Activated B cell treated with CpG ODN at 0.5 μM for 24 hours (primary cell): Measurements from ENCODE around the gene KIRREL3. TPM values are rescaled to one million over a fixed set of nuclear protein-coding genes. Genes with fewer than 3 reads are reported as not detected.

ENCODE experiments used
- ATAC-seq: fragments of 200-7000 bp; cut with Tn5 transposase; one replicate; pipeline ENCODE4 v1.10.0; 2021; ENCODE audit warnings: low read depth, mild to moderate bottlenecking, moderate library complexity
- CTCF ChIA-PET: fragments of 350-600 bp; sonication (Branson Sonifier 250); formaldehyde crosslinking; loops from one replicate; lab custom pipeline; 2021; ENCODE audit warnings: antibody characterized with exemption; lab: Charles Lee
- POLR2A ChIA-PET: fragments of 350-600 bp; sonication (Branson Sonifier 250); formaldehyde crosslinking; loops from one replicate; lab custom pipeline; 2021; ENCODE audit warnings: antibody characterized with exemption; lab: Charles Lee
- DNase-seq: peaks from one replicate; pipeline ENCODE4 v3.0.0; 2022
- H3K27ac Mint-ChIP-seq: one replicate; pipeline ENCODE4 v1.8.0; 2020; ENCODE audit warnings: mixed read lengths
- H3K27me3 Mint-ChIP-seq: one replicate; pipeline ENCODE4 v1.8.0; 2021; ENCODE audit warnings: mixed read lengths
- H3K36me3 Mint-ChIP-seq: one replicate; pipeline ENCODE4 v1.8.0; 2021; ENCODE audit warnings: low read depth, mixed read lengths
- H3K4me1 Mint-ChIP-seq: one replicate; pipeline ENCODE4 v1.8.0; 2021; ENCODE audit warnings: mixed read lengths
- H3K4me3 Mint-ChIP-seq: one replicate; pipeline ENCODE4 v1.8.0; 2020; ENCODE audit warnings: mild to moderate bottlenecking, mixed read lengths
- H3K9me3 Mint-ChIP-seq: one replicate; pipeline ENCODE4 v1.8.0; 2020; ENCODE audit warnings: mixed read lengths
- intact Hi-C: fragments of 100-400 bp; cut with micrococcal nuclease; formaldehyde crosslinking; loops from one replicate; pipeline ENCODE4 v1.15.1; 2024
- total RNA-seq: library from RNA; stranded (reverse); gene quantifications from 2 replicates; pipeline ENCODE4 v1.2.3, GENCODE V29; 2022
- TF ChIP-seq, protein P1 (sequence below): fragments of 200-600 bp; IDR thresholded peaks from one replicate; pipeline ENCODE4 v1.8.0; 2022; ENCODE audit warnings: antibody characterized with exemption, mild to moderate bottlenecking

The KIRREL3 gene
- total RNA-seq, 1 donor from 2014 or later = not detected

DNA sequence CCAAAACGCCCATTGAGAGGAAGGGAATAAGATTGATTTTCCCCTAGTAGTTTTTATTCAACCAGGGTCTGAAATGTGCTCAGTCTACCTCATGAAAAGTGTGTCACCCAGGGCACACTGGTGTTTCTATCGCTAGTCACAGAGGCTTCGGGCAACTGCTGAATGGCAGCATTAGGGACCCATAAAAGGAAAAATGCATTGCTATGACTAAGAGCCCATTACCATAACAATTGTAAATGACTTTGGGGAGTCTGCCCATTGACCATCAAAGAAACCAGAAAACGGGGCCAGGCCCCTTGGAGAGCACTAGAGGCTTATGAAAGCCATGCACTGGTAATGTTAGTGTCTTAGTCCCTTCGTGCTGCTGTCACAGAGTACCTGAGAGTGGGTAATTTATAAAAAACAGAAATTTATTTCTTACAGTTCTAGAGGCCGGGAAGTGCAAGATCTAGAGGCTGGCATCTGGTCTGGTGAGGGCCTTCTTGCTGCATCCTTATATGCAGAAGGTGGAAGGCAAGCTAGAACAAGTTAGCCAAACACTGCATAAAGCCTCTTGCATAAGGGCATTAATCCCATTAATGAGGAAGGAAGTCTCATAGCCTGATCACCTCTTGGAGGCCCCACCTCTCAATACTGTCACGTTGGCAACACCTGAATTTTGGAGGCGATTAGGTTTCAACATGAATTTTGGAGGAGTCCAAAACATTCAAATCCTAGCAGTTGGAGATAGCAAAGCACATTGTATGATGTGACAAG lies 338.4 kb downstream of the KIRREL3 start:
- Mint-ChIP-seq H3K27me3 (peaks cover 5% of the 10 kb centered on the region), H3K4me1 (no peaks in the 10 kb centered on the region), H3K27ac (no peak overlapping the region), H3K9me3 (no peaks in the 10 kb centered on the region), H3K4me3 (no peak overlapping the region), H3K36me3 (no peaks in the 10 kb centered on the region)
- TF ChIP-seq, protein P1, sequence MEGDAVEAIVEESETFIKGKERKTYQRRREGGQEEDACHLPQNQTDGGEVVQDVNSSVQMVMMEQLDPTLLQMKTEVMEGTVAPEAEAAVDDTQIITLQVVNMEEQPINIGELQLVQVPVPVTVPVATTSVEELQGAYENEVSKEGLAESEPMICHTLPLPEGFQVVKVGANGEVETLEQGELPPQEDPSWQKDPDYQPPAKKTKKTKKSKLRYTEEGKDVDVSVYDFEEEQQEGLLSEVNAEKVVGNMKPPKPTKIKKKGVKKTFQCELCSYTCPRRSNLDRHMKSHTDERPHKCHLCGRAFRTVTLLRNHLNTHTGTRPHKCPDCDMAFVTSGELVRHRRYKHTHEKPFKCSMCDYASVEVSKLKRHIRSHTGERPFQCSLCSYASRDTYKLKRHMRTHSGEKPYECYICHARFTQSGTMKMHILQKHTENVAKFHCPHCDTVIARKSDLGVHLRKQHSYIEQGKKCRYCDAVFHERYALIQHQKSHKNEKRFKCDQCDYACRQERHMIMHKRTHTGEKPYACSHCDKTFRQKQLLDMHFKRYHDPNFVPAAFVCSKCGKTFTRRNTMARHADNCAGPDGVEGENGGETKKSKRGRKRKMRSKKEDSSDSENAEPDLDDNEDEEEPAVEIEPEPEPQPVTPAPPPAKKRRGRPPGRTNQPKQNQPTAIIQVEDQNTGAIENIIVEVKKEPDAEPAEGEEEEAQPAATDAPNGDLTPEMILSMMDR = no peak
- ChIA-PET POLR2A (no interaction called here), CTCF (no interaction called here)
- DNase-seq (no peak), ATAC-seq (no peak)
- intact Hi-C loops = no loop called here

DNA sequence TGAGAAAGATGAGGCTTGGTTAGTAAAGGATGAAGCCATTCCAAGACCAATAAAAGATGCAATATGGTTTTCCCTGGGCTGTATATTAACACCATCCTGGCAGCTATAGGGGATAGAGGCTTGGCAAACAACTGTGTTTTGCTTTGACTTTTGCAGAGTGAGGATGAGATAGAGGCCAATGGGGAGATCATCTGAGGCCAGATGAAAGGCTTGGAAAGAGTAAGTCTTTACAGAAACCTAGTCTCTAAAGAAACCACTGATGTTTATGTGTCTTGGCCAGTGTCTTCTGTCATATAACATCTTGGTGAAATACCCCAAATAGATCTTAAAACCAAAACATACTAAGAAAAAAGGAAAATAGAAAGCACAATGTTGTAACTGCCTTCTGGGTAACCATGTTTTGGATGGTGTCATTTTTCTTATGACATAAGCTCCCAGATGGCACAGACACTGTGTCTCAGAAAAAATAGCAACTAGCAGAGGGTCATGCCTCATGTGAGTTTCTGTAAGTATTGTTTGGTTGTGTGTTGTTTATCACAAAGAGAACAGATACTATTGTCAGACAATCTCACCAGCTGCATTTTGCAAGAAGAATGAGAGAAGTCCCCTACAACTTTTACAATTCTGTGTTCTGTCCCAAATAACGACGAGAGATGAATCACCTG lies 339.7 kb downstream of the KIRREL3 start:
- H3K27ac Mint-ChIP-seq = no peak overlapping the region
- no peaks in the 10 kb centered on the region for H3K36me3 Mint-ChIP-seq
- H3K9me3 Mint-ChIP-seq = no peaks in the 10 kb centered on the region
- no peaks in the 10 kb centered on the region for H3K4me1 Mint-ChIP-seq
- CTCF ChIA-PET = no interaction called here
- ATAC-seq (no peak), DNase-seq (no peak)
- TF ChIP-seq, protein P1 = no peak
- H3K4me3 Mint-ChIP-seq = no peak overlapping the region
- peaks cover 6% of the 10 kb centered on the region for H3K27me3 Mint-ChIP-seq
- intact Hi-C loops = no loop called here
- POLR2A ChIA-PET = no interaction called here

- no peak for ATAC-seq
- TF ChIP-seq, protein P1 = no peak
Observed at GRCh38 chr11:126660321-126660720, 340.2 kb downstream of the KIRREL3 start.

DNA sequence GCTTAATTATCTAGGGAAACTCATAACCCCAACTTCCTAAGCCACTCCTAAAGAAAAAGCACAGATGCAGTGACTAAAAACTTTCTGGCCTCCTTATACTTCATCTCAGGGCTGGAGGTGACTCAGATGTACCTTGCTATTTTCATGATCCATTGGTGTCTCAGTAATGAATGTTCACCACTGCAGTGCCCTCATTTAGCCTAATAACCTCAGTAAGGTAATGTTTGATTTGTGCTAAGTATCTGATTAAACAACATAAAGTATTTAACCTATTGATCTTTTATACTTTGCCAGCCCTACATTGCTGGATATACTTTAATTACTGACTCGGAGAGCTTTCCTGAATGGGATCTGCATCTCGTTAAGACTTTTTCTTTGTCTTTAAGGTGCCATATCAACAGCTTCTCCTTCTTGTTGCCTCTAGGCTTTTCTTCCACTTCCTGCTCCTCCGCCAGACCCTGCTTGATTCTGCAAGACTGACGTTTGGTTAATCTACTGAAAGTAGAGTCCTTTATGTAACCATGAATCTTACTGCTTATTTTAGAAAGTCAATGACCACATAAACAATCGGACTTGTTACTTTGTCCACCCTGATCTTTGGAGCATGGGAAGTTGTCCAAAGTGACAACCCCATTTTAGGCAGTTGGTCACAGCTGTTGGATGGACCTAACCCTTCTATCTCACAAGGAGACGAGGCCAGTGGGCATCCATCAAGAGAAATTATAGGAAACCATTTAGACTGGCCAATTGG lies 342.1 kb downstream of the KIRREL3 start:
- no peaks in the 10 kb centered on the region for H3K4me1 Mint-ChIP-seq
- no peak overlapping the region for H3K4me3 Mint-ChIP-seq
- no peaks in the 10 kb centered on the region for H3K9me3 Mint-ChIP-seq
- intact Hi-C loops = no loop called here
- ChIA-PET CTCF (no interaction called here), POLR2A (no interaction called here)
- peaks cover 9% of the 10 kb centered on the region for H3K27me3 Mint-ChIP-seq
- ATAC-seq (no peak), DNase-seq (no peak)
- H3K36me3 Mint-ChIP-seq = no peaks in the 10 kb centered on the region
- TF ChIP-seq, protein P1 = no peak
- no peak overlapping the region for H3K27ac Mint-ChIP-seq

More at GRCh38 chr11:126660321-126660720, 340.2 kb downstream of the KIRREL3 start:
- Mint-ChIP-seq H3K36me3 (no peaks in the 10 kb centered on the region), H3K4me3 (no peak overlapping the region), H3K27me3 (peaks cover 6% of the 10 kb centered on the region), H3K27ac (no peak overlapping the region), H3K4me1 (no peaks in the 10 kb centered on the region), H3K9me3 (no peaks in the 10 kb centered on the region)
- intact Hi-C loops = no loop called here
- no peak for DNase-seq
- ChIA-PET POLR2A (no interaction called here), CTCF (no interaction called here)

- H3K27ac Mint-ChIP-seq = no peak overlapping the region
- TF ChIP-seq, protein P1 = no peak
- intact Hi-C loops = no loop called here
- no peak overlapping the region for H3K4me3 Mint-ChIP-seq
- no peaks in the 10 kb centered on the region for H3K4me1 Mint-ChIP-seq
- POLR2A ChIA-PET = no interaction called here
- CTCF ChIA-PET = no interaction called here
- H3K27me3 Mint-ChIP-seq = peaks cover 9% of the 10 kb centered on the region
- DNase-seq (no peak), ATAC-seq (no peak)
- H3K9me3 Mint-ChIP-seq = no peaks in the 10 kb centered on the region
- no peaks in the 10 kb centered on the region for H3K36me3 Mint-ChIP-seq
Observed at GRCh38 chr11:126655807-126656128, 344.8 kb downstream of the KIRREL3 start.
